GM10266 (cell line): ENCODE measurements around the gene ZNF776.
"Not testable (repeated sequence)": the region's sequence is repeated elsewhere in the genome, so short reads cannot be mapped to it uniquely, and the experiment has no call there.

Source experiments
- DNase-seq: peaks from one replicate; pipeline ENCODE4 v3.0.0; 2012; ENCODE audit errors: extremely low spot score
- TF ChIP-seq, protein P1 (sequence below): IDR thresholded peaks from 2 replicates; pipeline ENCODE4 v1.5.1; 2012; ENCODE audit warnings: mild to moderate bottlenecking, low read depth; ENCODE audit not compliant: control insufficient read depth, insufficient read depth; ENCODE audit errors: missing control alignments

The ZNF776 gene

DNA sequence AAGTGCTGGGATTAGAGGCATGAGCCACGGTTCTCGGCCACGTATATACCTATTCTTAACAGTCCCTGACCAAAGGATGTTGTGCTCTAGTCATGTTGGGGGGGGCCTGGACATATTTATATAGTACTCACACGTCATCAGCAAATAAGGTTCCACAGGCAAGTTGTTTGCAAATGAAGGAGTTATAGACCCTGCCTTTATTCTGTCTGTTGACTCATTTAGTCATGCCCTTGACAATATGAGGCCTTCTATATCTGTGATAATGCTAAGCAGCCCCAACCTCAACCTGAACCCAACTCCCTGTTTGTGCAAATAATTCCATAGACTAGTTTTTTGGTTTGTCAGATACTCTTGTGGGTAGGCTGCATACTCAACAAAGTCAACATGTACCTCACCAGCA, 31.7 kb downstream of the ZNF776 start:
- no peak for DNase-seq
- TF ChIP-seq, protein P1, sequence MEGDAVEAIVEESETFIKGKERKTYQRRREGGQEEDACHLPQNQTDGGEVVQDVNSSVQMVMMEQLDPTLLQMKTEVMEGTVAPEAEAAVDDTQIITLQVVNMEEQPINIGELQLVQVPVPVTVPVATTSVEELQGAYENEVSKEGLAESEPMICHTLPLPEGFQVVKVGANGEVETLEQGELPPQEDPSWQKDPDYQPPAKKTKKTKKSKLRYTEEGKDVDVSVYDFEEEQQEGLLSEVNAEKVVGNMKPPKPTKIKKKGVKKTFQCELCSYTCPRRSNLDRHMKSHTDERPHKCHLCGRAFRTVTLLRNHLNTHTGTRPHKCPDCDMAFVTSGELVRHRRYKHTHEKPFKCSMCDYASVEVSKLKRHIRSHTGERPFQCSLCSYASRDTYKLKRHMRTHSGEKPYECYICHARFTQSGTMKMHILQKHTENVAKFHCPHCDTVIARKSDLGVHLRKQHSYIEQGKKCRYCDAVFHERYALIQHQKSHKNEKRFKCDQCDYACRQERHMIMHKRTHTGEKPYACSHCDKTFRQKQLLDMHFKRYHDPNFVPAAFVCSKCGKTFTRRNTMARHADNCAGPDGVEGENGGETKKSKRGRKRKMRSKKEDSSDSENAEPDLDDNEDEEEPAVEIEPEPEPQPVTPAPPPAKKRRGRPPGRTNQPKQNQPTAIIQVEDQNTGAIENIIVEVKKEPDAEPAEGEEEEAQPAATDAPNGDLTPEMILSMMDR: no peak

DNA sequence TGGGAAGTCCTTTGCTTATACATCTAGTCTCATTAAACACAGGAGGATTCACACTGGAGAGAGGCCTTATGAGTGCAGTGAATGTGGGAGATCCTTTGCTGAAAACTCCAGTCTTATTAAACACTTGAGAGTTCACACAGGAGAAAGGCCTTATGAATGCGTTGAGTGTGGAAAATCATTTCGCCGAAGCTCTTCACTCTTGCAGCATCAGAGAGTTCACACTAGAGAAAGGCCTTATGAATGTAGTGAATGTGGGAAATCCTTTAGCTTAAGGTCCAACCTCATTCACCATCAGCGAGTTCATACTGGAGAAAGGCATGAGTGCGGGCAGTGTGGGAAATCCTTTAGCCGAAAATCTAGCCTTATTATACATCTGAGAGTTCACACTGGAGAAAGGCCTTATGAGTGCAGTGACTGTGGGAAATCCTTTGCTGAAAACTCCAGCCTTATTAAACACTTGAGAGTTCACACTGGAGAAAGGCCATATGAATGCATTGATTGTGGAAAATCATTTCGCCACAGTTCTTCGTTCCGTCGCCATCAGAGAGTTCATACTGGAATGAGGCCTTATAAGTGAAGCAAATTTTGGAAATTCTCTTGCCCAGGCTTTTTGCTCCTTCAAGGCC, 32.7 kb downstream of the ZNF776 start:
- no peak for DNase-seq
- TF ChIP-seq, protein P1: no peak

DNA sequence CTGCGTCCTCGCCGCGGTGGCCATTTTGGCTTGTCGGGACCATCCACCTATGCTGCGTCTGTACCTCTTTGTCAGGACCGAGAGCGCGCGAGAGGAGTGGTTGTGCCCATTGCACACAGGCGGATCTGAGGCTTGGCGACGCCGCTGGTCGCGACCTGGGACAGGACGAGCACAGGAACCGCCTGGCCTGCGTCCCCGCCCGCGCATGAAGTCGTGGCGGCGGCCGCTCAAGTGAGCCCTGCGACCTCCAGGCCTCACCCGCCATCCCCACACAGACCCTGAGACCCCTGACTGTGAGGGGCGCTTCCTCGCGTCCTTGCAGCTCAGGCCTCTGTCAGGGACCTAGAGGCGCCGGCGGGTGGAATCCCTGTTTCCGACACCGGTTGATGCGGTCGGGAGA, 39.7 kb downstream of the ZNF776 start:
- no peak for DNase-seq
- TF ChIP-seq, protein P1: no peak

DNA sequence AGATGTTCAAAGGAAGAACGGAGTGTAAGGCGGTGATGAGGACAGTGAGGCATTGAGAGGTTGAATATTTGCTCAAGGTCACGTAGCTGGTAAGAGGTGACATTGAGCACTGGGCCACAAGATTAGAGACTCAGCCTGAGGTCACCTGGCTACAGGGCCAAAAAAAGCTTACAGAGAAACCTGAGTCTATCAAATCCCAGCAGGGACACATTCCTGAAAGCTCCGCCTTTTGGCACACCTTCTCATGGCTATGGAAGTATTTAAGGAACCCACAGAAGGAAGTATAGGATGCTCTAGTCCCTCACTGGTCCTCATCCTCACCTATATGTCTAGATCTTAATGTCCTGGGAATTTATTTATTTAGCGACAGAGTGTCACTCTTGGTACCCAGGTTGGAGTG, 40.3 kb downstream of the ZNF776 start:
- TF ChIP-seq, protein P1: no peak
- DNase-seq: no peak

DNA sequence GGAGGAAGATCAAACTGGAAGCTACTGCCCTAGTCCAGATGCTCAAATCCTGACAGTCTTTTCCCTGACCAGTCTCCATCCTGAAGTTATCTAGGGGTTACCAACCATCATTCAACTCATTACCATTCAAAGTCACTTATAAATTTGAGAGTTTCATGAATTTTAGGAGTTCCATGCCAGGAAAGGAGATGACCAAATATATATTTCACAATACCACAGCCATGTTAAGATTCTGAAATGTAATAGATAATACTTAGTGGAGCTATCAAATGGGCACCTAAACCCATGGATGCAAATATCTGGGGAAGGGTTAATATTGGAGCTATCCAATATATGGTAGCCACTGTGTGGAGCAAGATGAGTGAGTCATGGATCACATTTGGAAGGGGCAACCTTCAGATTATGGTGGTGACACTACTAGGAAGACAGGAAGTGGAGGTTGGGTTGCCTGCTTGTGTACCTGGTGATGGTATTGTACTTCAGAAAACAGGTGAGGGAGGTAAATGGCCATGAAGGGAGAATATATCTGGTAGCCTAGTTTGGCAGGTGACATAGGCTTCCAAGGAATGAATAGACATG, 41.6 kb downstream of the ZNF776 start:
- TF ChIP-seq, protein P1: no peak
- no peak for DNase-seq

DNA sequence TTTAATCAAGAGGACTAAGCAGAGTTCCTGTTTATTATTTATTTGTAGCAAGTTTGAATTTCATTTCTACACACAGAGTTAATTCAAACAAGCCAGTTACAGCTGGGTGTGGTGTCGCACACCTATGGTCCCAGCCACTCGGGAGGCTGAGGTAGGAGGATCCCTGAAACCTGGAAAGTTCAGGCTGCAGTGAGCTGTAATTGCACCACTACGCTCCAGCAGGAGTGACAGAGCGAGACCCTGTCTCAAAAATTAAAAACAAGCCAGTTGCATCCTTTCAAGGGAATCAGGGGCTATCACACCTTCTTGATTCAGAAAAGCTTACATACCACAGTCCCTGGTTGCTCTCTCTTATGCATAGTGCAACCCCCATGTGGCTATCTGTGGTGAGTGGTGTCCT, 42.7 kb downstream of the ZNF776 start:
- DNase-seq: no peak
- TF ChIP-seq, protein P1: no peak

DNA sequence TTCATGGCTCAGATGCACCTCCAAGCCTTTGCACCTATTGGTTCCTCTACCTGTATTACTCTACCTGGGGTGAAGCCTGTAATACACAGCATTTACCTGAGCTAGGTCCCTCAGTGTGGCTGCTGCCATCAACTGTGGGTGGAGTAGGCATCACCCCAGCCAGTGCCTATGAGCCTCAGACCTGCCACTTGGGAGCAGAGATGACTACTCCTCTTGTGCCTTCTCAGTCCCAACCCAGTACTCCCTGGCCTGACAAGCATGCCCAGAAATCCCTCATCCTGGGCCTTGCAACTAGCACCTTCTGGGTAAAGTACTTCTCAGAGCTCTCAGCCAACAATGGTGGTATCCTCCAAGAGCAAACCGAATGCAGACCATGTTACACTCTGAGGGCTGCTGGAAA, 50.0 kb downstream of the ZNF776 start:
- not testable (repeated sequence) for DNase-seq

DNA sequence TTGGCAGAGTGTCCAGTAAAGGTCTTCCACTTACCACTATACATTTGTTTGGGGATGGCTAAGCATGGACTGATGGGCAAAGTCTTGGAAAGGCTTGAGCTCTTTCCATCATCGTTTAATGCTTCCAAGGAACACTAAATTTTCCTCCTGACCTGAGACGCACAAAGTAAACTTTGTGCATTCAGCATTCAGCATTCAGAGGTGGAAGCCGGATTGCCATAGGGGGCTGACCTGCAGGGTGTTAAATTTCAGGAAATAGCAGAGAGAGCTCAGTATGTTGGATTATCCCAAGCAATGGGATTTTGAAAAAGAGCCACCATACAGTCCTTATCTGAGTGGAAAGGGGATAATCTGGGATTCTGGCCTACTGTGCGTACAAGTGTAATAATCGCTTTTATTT, 54.1 kb downstream of the ZNF776 start:
- TF ChIP-seq, protein P1: no peak
- no peak for DNase-seq
